HG02885 (cell line): Measurements from ENCODE around the gene GCLM.
"Not testable (repeated sequence)": the region's sequence is repeated elsewhere in the genome, so short reads cannot be mapped to it uniquely, and the experiment has no call there.

Experiments
- ATAC-seq: cut with Tn5 transposase; IDR thresholded peaks from one replicate; pipeline ENCODE4 v1.9.1; 2021; ENCODE audit warnings: mild to moderate bottlenecking; ENCODE audit not compliant: unreplicated experiment, poor library complexity

Gene GCLM, protein sequence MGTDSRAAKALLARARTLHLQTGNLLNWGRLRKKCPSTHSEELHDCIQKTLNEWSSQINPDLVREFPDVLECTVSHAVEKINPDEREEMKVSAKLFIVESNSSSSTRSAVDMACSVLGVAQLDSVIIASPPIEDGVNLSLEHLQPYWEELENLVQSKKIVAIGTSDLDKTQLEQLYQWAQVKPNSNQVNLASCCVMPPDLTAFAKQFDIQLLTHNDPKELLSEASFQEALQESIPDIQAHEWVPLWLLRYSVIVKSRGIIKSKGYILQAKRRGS

DNA sequence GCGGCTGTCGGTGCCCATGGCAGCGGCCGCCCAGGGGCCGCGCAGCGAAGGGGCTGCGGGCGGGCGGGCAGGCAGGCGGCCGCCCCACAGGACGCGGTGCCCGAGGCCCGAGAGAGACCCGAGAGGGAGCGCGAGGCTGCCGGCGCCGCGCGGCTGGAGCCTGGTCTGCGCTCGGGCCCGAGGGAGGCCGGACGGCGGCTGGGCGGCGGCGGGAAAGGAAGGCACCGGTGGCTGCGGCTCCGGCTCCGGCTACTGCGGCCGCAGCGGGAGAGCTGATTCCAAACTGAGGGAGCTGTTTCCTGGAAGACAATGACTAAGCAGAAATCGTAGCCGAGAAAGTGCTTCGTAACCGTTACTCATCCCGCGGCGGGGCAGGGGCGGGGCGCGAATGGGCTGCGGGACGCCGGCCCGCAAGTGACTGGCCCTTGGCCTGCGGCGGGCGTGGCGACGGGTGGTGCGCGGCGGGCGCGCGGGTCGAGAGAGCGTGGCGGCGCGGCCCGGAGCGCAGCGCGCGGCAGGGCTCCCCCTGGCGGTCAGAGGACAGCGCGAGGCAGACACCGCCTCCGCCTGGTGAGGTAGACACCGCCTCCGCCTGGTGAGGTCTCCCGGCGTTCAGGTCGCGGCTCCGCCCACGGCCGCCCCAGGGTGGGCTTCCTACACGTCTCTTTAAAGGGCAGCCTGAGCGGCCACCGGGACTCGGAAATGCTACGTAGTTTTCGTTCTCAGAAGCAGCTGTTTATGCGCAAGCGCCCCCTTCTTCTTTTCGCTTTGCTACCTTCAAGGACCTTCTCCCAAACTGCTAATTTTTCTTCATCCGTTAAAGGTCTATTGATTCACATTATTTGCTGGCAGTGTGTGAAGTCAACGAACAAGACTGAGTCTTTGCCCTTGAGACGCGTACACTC lies at the start of gene GCLM:
TSS of gene GCLM (minus strand) at position 285 of the 905 bp plus-strand sequence. CDS start at position 18, 267 bp downstream.
- peak; percentile 93 for ATAC-seq

DNA sequence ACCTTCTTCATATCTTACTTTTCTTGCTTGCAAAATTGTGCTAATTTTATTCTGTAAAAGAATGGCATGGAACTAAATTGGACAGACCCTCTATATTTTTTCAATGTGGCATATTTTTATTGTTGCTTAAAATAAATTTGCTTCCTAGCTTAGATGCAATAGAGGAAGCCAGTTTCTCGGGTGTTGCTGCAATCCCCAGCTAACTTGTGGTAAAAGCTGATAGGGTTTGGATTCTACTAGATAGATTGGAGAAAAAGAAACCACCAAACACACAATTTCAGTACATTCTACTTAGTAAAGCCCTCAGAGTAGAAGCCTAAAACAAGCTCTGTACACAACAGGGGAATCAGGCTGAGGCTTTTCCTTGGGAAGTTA lies 49.5 kb upstream of the GCLM start:
- ATAC-seq = no peak

DNA sequence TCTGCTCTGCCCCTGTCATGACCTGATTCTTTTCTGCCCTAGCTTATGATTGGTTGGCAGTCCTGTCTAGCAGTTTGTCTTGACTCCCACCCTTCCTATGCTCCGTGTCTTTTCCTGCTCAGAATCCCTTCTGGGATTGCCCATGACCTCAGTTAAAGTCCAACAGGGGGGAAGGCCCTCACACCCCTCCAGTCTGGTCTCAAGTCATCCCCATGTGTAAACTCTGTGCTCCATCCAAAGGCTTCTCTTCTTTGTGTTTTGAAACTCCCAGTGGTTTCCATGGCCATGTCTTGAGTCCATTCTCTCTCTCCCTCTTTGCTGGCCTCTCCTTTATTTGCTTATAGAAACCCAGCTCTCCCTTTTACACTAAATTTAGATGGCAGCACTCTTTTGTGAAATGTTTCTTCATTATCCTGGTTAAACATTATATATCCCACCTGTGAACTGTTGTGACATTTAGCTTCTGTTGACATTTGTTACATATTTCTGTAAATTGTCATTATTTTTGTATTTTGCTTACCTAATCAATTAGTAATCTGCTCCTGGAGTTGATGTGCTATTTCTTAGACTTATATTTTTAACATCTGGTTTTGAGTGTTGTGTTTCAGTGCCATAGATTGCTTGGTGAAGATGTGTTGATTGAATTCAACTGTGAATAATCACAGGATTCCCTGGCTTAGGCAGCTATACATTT lies 48.9 kb upstream of the GCLM start:
- ATAC-seq = no peak

DNA sequence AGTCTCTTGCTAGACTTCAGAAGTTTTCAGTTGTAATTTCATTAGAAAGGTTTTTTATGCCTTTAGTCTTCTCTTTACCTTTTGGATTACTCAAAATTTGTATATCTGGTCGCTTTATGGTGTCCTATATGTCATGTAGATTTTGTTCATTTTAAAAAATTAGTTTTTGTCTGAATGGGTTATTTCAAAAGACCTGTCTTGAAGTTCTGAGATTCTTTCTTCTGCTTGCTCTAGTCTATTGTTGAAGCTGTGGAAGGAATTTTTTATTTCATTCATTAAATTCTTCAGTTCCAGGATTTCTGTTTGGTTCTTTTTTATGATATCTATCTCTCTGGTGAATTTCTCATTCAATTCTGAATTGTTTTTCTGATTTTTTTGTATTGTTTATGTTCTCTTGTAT lies 46.5 kb upstream of the GCLM start:
- ATAC-seq = no peak

DNA sequence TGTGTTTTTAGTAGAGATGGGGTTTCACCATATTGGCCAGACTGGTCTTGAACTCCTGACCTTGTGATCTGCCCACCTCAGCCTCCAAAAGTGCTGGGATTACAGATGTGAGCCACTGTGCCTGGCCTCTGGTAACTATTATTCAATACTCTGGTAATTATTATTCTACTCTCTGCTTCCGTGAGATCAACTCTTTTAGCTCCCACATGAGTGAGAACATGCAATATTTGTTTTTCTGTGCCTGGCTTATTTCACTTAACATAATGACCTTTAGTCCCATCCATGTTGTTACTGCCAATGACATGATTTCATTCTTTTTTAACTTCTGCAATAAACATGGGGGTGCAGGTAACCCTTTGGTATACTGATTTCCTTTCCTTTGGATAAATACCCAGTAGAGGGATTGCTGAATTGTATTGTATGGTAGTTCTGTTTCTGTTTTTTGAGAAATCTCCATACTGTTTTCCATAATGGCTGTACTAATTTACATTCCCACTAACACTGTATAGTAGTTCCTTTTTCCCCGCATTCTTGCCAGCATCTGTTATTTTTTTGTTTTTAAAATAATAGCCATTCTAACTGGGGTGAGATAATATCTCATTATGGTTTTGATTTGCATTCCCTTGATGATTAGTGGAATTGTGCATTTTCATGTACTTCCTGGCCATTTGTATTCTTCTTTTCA lies 37.9 kb upstream of the GCLM start:
- not testable (repeated sequence) for ATAC-seq

DNA sequence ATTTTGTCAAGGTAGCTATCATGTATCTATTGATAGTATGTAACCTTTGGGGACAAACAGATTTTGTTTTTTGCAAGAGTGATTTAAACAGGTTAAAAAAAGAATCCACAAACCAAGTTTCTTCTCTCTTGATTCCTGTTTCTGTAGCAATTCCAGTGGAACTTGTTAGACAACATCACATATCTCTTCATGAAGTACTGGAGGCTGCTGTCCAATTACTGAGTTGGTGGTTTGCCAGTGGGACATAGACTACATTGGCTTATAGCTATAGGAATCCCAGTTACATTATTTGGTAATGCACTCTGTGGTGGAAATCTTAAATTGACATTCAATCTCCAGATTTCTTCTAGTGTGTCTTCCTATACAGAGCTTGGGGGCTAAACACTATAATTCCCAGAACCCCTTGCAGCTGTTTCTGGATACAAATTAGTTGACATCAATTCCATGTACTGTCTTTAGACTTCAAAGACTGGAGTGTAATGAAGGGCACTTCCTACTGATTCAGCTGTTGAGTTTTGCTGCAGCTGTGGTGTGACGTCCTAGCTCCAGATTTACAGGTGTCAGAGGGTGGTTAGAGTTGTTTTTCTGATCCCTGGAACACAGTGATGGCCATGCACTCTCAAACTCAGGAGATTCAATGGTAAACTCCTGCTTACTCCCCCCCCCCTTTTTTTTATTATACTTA lies 29.4 kb upstream of the GCLM start:
- ATAC-seq = no peak

DNA sequence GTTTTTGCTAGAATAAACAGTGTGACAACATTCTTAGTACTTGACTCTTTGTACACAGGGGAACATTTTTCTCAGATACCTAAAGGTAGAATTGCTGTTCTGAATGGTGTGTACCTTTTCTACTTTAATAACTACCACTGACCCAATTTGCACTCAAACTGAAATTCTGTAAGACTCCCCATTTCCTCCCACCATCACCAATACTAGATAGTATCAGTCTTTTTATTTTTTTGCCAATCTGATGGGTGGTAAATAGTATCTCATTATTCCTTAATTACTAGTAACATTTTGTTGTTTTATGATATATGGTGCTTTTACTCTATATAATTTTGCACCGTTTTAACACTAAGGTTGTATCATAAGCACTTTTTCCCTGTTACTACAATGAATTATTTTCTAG lies 28.8 kb upstream of the GCLM start:
- ATAC-seq = no peak

DNA sequence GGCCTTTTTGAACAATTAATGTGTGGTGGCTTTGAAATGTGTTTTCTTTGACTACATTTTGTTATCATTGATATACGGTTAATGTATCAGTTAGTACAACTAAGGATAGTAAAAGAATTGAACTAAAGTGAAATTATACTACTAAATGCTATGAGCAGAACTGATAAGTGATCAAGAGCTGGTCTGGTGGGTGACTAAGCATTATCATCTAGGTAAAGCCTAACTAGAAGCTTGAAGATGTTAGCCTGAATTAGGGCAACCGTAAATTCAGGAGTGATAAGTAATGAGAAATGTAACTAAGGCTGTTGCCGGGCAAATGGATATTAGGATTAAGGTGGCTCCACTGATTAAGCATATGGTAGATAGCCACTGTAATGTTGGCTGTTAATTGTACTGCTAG lies 16.0 kb upstream of the GCLM start:
- no peak for ATAC-seq

DNA sequence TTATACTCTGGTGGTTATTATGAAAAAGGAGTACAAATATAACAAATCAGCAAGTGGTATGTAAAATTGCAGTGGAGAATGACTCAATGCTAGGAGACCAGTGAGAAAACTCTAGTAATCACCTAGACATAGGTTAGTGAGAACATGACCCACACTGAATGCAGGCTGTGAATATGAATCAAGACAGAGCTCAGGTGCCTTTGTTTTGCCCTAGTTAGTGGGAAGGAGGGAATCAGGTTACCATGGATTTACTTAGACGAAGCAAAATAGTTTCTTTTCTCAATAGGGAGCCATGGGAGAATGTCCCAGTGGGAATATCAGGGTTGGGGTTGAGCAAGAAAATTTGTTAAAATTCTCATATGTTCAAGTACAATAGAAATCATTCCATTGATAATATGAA lies 10.6 kb upstream of the GCLM start:
- ATAC-seq = no peak

DNA sequence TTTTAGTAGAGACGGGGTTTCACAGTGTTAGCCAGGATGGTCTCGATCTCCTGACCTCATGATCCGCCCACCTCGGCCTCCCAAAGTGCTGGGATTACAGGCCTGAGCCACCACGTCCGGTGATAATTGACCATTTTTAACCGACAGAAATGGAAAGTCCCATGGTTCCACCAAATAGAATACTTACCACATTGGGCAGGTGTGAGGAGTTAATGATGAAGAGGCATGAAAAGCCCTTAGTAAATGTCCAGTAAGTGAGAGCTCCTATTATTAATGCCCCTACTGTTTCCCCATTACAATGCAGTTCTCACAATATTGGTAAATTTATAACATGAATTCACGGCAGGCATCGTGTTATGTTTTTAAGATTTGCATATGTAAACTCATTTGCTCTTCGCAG lies 8.1 kb upstream of the GCLM start:
- ATAC-seq = no peak

DNA sequence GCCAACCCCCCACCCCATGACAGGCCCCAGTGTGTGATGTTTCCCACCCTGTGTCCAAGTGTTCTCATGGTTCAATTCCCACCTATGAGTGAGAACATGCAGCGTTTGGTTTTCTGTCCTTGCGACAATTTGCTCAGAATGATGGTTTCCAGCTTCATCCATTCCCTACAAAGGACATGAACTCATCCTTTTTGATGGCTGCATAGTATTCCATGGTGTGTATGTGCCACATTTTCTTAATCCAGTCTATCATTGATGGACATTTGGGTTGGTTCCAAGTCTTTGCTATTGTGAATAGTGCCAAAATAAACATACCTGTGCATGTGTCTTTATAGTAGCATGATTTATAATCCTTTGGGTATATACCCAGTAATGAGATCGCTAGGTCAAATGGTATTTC lies 1.6 kb upstream of the GCLM start:
- ATAC-seq = not testable (repeated sequence)

DNA sequence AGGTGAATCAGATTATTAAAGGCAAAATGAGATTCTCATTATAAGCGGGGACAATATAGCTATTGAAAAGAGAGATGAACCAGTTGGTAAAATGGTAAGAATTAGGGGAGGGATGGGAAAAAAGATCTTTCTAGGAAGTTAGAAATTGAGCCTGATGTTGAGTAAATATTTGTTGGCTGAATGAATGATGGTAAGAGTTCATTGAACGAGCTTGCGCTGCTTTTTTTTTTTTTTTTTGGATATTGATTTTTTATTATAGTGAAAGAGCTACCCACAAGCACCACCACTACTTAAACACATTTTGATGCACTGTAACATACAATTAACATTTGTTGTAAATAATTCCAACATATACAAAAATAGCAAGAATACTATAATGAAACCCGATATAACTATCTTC lies 1.1 kb upstream of the GCLM start:
- ATAC-seq = no peak

DNA sequence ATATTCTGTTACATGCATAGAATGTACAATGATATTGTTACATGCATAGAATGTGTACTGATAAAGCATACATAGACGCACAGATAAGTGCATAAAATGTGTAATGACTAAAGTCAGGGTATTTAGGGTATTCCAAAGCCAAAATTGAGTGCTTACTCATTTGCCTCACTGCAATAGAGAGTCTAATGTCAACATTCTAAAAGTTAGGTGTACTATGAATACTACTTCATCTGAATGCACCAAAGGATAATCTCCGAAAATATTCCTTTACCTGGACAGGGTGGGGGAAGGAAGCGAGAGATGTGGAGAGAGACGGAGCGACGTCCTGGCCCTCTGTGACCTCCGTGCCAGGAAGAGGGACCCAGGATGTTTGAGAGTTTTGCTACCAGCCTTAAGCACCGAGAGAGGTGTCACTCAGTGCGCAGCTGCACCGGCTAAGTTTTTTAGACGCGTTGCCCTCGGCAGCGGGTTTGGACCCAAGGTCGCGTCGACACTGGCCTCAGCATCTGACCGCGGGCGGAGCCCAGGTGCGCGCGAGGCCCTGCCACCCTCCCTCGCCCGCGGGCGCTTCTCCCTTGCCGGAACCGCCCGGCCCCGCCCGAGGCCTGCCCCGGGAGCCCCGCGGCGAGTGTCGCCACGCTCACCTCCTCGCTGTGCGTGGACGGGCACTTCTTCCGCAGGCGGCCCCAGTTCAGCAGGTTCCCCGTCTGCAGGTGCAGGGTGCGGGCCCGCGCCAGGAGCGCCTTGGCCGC lies 660 bp downstream of the GCLM start:
- ATAC-seq = peak; percentile 39

DNA sequence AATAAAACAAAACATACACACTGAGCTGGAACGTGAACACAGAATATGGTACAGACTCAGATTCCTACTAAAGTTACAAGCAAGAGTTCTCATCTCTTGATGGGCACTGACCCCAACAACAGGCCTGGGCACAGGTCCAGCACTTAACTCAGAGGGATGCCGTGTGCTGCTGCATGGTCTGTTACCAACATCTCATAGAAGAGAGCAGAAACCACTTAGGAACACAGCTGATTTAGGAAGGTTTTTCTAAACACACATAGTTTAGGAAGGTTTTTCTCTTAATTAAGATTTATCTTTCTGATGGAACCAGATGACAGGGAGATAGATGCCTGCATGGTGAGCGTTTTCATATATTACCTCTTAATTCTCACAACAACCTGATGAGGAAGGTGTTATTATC lies 1.5 kb downstream of the GCLM start:
- no peak for ATAC-seq

DNA sequence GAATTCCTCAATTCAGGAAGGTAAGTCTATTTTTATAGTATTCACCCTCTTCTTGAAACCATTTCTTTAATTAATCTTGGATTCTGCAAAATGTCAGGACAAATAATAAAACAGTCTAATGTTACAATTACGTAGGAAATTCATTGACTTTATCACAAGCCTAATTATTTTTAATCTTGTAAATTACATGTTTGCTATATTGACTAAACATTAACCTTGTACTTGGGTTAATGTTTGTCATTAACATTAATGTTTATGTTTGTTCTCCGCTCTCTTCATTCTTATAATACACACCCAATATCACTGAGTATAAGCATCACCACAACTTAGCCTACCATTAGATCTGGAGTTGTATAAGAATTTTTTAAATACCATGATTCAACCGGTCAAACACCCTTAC lies 2.8 kb downstream of the GCLM start:
- ATAC-seq = no peak

DNA sequence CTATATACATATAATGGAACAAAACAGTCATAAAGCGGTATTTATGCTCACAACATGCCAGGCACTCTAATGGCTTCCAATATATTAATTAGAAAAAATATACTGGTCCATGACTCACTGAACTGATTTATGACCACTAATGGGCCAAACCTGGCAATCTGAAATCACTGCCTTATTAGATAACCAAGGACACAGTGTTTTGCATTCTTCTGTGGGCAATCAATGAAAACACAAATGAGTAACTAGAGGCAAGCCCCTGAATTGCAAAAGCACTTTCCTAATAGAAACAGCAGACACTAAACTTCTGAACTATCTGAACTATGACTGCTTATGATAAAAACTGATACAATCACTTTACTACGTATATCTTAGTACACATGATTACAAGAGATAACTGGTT lies 3.5 kb downstream of the GCLM start:
- no peak for ATAC-seq

DNA sequence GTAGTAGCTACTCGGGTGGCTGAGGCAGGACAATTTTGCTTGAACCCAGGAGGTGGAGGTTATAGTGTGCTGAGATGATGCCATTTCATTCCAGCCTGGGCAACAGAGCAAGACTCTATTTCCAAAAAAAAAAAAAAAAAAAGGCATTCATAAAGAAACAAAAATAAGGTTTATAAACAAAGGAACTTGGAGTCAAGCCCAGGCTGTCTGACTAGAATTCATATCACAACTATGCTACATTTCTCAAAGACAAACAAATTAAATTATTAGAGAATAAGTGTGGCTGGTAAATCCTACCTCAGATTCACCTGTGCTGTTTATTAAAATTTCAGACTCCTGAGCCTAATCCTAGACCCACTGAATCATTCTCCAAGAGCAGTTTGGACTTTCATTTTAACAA lies 4.2 kb downstream of the GCLM start:
- no peak for ATAC-seq

DNA sequence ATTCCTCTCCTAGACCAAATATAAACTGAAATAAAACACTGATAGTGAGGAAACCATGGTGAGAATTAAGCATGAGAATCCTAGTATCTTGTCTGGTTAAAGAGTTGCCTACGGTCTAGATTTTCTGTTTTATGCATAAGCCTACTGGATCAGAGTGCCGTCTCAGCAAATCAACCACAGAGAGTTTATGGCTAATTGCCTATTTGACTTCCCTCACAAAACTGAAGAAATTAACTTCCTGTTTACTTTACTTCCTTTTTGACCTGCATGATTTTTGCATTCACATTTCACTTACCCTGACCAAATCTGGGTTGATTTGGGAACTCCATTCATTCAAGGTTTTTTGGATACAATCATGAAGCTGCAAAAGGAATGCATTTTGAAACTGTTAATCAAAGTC lies 5.0 kb downstream of the GCLM start:
- ATAC-seq = no peak

DNA sequence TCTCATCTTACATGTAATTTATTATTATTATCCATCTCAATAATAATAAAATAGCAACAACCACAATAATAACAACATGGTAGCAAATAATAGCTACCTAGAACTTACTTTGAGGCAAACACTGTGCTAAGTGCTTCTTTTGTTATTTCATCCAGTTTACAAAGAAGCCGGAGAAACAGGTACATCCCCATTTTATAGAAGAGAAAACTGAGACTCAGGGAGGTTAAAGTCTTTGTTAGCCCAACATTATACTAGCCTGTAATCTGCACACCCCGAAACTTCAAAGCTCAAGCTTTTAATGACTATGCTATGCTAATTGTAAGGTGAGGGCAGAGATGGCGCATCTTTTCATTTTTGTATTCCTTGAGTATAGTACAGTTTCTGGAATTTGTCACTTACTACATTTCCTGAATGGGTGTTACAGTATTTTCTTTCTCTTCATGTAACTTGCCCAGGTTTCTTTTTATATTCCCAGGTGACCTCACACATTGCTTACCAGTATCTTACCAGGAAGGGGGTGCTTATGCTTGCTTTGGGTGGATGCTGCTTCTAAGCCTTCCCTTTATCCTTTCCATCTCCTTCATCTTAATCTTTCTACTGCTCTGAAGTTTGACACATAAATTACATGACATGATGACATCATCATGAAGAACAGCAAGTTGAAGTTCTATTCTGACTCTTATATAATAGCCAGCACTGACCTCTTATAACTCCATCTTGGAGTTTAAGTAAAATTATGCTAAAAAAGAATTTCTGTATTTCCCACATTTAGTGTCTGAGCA lies 8.3 kb downstream of the GCLM start:
- no peak for ATAC-seq
